Tibial nerve (tissue), 4 donors: ENCODE results near the gene GLUD1.
"Not testable (repeated sequence)": the region's sequence is repeated elsewhere in the genome, so short reads cannot be mapped to it uniquely, and the experiment has no call there.

Experiments
- EP300 ChIP-seq, 2 donors: sonication (generic); formaldehyde crosslinking; IDR thresholded peaks; one replicate each; pipeline ENCODE4 v1.6.1; 2017; ENCODE audit warnings: antibody characterized with exemption in 2 of 2, mild to moderate bottlenecking in 1 of 2
- TF ChIP-seq, protein P1 (sequence below), 5 experiments: fragments of 200-600 bp in 3 of 5; fragments of 450-650 bp in 2 of 5; sonication (generic) in 3 of 5; IDR thresholded peaks; one replicate each; pipeline ENCODE4 v1.5.1; 2016 to 2019; ENCODE audit warnings: antibody characterized with exemption in 5 of 5, mild to moderate bottlenecking in 3 of 5, moderate library complexity in 2 of 5

DNA sequence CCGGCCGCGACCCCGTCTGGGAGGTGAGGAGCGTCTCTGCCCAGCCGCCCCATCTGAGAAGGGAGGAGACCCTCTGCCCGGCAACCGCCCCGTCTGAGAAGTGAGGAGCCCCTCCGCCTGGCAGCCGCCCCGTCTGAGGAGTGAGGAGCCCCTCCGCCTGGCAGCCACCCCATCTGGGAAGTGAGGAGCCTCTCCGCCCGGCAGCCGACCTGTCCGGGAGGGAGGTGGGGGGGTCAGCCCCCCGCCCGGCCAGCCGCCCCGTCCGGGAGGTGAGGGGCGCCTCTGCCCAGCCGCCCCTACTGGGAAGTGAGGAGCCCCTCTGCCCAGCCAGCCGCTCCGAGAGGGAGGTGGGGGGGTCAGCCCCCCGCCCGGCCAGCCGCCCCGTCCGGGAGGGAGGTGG lies 14.0 kb downstream of the GLUD1 start:
- TF ChIP-seq, protein P1, sequence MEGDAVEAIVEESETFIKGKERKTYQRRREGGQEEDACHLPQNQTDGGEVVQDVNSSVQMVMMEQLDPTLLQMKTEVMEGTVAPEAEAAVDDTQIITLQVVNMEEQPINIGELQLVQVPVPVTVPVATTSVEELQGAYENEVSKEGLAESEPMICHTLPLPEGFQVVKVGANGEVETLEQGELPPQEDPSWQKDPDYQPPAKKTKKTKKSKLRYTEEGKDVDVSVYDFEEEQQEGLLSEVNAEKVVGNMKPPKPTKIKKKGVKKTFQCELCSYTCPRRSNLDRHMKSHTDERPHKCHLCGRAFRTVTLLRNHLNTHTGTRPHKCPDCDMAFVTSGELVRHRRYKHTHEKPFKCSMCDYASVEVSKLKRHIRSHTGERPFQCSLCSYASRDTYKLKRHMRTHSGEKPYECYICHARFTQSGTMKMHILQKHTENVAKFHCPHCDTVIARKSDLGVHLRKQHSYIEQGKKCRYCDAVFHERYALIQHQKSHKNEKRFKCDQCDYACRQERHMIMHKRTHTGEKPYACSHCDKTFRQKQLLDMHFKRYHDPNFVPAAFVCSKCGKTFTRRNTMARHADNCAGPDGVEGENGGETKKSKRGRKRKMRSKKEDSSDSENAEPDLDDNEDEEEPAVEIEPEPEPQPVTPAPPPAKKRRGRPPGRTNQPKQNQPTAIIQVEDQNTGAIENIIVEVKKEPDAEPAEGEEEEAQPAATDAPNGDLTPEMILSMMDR (IDR thresholded peaks at IDR 0.05) = not testable (repeated sequence)
- not testable (repeated sequence) for TF ChIP-seq EP300 (IDR thresholded peaks at IDR 0.05)
